IPS-18c (cell line): Measurements from ENCODE around the gene RAB14.

Source experiments
- H3K4me3 ChIP-seq: 2 replicates; pipeline ENCODE4 v1.7.0; 2013; ENCODE audit warnings: low read depth, mild to moderate bottlenecking, low read length, moderate library complexity; ENCODE audit not compliant: insufficient read depth
- H3K9me3 ChIP-seq: one replicate; pipeline ENCODE4 v1.6.1; 2013; ENCODE audit warnings: mild to moderate bottlenecking, low read length, moderate library complexity; ENCODE audit not compliant: control insufficient read depth, insufficient read depth

The RAB14 gene

DNA sequence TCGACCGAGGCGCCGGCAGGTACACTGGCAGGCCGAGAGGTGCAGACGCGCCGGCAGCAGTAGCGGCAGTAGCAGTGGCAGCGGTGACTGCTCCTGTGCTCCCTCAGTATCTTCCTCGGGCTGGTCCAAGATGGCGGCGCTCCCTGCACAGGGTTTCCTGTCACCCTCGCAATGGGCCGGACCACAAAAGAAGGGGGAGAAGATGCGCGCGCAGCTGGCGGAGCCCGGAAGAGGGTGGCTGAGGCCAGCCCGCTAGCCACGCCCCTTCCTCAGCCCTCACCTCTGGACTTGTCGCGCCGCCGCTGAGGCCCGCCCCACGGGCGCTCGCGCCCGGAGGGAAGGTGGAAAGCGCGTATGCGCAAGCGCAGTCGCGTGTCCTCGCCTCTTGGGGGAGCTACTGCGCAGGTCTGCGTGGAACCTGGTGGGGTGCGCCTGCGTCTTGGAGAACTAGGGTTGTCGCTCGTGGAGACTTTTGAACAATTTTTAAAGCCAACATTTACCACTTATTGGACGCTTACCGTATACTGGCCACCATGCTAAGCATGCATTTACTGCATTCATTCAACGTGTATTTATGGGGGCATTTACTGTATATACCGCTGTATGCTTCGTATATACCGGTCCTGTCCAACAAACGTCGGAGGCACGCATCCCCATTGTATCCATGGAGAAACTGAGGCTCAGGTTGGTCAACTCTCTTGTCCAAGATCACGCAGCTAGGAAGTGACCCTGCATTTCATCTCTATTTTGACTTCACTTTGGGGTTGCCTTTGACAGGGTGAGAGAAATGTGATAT is at the start of gene RAB14:
Gene RAB14 (minus strand): TSS at position 132 of the 796 bp plus-strand sequence. CDS start 8,457 bp downstream, outside the sequence.
- peaks cover 2% of the 10 kb centered on the region for H3K9me3 ChIP-seq
- peak within 1 kb of the TSS; percentile 86 for H3K4me3 ChIP-seq

DNA sequence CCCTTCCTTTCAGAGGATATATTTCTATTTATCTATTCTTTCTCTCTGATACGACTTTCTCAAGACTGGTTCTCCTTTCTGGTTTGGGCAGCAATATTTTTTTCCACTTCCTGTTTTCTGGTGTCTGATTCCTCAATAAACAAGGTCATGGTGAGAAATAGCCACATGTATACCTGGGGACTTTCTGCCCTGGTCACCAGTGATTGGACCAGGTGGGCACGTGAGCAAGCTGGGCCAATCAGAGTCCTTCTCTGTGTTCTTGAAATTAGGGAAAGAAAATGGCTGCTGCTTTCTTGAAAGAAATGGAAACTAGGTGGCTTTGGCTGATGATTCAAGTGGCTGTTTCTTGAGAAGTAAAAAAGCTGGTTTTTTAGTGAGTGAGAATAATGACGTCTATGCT is 47.9 kb upstream of the RAB14 start:
- Histone ChIP-seq H3K4me3 (no peak overlapping the region), H3K9me3 (peaks cover 6% of the 10 kb centered on the region)

DNA sequence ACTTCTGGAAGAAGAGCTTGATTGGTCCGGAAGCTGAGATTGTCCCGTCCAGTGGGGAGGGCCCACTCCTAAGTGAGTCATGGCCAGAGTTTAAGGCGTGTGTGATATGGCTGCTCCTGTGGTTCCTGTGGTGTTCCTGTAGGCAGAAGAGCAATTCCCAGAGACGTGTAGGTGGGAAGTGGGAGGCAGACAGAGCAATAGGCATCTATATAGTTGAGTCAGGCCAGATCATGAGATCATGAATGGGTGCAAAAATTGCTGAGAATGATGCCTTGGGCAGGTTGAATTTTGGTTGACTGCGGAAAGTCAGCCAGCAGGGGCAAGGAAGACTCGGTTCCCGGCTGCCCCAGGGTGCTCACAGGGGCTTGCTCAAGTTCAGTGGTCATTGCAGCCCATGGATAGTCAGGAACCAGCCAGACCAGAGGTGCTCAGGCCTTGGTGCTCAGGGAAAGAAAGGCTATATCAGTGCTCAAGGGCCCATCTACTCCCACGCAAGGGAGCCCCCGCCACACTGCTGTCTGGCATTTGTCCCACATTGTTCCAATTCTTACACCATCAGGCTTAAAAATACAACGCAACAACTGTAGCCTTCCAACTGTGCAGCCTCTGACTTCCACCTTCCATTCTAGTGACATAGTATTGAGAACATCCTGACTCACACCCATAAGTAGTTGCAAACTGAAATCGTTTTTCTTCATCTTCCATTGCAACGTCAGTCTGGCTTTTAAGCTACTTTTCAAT is 45.3 kb upstream of the RAB14 start:
- Histone ChIP-seq H3K4me3 (no peak overlapping the region), H3K9me3 (peaks cover 4% of the 10 kb centered on the region)

DNA sequence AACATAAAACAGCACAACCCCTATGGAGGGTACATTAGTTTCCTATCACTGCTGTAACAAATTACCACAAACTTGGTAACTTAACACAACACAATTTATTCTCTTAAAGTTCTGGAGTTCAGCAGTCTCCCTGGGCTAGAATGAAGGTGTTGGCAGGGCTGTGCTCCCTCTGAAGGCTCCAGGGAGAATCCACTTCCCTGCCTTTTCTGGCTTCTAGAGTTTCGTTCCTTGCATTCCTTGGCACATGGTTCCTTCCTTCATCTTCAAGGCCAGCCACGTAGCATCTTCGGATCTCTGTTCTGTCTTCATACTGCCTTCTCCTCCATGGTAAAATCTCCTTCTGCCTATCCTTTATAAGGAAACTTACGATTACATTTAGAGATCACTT is 41.3 kb upstream of the RAB14 start:
- Histone ChIP-seq H3K4me3 (no peak overlapping the region), H3K9me3 (peaks cover 4% of the 10 kb centered on the region)

GRCh38 chr9:121242219-121242958 is 40.7 kb upstream of the RAB14 start:
- Histone ChIP-seq H3K9me3 (peaks cover 4% of the 10 kb centered on the region), H3K4me3 (no peak overlapping the region)

DNA sequence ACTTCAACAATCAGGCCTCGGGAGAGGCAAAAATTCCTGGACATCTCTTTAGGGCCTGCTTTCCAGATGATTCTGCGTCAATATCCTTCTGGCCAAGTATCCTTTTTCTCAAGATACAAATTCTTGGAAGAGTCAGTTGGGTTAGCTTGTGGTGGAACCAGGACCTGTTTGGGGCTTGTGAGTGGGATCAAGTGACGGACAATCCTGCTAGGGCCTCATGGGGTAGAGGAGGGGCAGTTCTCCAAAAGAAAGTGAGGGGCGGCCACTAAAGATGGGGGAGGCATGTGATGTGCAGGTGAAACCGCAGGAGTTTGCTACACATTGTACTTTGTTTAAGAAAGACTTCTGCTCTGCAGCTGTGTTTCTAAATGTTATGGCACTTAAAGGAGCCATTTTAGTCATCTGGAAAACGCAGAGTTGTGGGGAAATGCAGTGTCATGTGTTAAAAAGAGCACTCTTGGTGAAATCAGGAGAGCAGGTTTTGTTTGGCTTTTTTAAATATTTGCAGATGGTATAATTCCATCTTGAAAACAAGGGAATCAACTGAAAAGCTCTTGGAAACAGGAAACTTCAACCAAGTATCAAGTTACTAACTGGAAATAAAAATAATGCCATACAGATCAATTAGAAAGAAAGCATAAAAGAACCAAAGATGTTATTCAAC is 38.9 kb upstream of the RAB14 start:
- H3K9me3 ChIP-seq, result no peaks in the 10 kb centered on the region
- H3K4me3 ChIP-seq, result no peak overlapping the region

DNA sequence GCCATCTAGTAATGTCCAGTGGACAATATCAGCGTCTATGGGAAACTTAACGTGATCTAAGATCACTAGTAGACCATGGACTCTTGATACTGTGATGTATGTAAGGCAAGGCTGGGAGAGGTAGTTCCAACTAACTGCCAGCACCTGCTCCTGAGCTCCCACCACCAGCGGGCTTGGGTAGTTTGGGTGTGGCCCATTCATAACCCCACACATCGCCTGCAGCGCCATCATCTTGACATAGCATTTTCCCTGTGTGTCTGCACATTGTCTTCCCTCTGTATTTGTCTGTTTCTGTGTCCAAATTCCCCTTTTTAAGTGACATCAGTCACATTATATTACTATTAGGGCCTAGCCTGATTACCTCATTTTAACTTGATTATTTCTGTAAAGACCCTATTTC is 38.2 kb upstream of the RAB14 start:
- H3K4me3 ChIP-seq, result no peak overlapping the region
- no peaks in the 10 kb centered on the region for H3K9me3 ChIP-seq

DNA sequence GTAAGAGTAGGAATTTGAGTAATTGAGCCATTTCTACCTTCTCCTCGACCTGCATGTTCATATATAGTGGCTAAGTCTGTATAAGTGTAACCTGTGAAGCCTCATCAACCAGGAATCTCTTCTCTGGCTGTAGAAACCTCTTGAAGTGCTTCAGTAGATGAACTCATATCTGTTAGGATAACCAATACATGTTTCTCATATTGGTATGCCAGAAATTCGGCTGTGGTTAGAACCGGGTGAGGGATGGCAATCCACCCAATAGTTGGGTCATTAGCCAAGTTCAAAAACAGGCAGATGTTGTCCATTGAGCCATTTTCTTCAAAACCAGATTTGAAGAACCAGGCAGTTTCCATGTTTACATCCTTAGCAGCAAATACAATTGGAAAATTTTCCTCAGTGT is 37.4 kb upstream of the RAB14 start:
- Histone ChIP-seq H3K9me3 (no peaks in the 10 kb centered on the region), H3K4me3 (no peak overlapping the region)

DNA sequence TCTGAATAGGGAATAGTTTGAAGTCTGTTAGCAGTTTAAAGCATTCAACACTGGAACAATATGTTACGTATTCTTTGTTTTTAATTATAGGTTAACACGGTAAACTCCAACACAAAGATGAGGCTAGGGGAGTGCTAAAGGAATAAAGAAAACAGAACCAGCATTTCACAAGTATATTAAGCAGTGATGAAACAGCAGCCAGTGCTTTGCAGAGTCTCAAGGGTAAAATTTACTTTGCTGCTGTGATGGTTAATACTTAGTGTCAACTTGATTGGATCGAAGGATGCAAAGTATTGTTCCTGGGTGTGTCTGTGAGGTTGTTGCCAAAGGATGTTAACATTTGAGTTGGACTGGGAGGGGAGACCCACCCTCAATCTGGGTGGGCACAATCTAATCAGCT is 36.2 kb upstream of the RAB14 start:
- no peak overlapping the region for H3K4me3 ChIP-seq
- no peaks in the 10 kb centered on the region for H3K9me3 ChIP-seq

- Histone ChIP-seq H3K9me3 (no peaks in the 10 kb centered on the region), H3K4me3 (no peak overlapping the region)
Observed at GRCh38 chr9:121235512-121235911, 33.8 kb upstream of the RAB14 start.

- no peaks in the 10 kb centered on the region for H3K9me3 ChIP-seq
- no peak overlapping the region for H3K4me3 ChIP-seq
Observed at GRCh38 chr9:121234832-121235161, 33.1 kb upstream of the RAB14 start.

GRCh38 chr9:121233906-121234831 is 32.5 kb upstream of the RAB14 start:
- no peaks in the 10 kb centered on the region for H3K9me3 ChIP-seq
- no peak overlapping the region for H3K4me3 ChIP-seq

DNA sequence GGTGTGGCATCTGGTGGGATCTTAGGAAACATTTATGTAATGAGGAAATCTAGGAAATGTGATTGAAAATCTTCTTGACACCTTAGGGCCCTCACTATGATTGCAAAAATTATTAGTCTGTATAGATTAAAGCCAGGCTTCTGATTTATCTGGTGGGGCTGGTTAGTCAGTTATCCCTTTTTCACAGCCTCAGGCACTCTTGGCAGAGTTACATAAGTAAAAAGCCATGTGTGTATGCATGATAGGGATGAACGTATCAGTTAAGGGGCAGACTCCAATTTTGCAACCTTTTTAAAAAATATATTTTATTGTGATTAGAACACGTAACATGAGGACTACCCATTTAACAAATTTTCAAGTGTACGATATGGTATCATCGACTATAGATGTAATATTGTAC is 30.6 kb upstream of the RAB14 start:
- H3K9me3 ChIP-seq, result no peaks in the 10 kb centered on the region
- H3K4me3 ChIP-seq, result no peak overlapping the region

- no peaks in the 10 kb centered on the region for H3K9me3 ChIP-seq
- no peak overlapping the region for H3K4me3 ChIP-seq
Observed at GRCh38 chr9:121230256-121230655, 28.6 kb upstream of the RAB14 start.

GRCh38 chr9:121227862-121228261 is 26.2 kb upstream of the RAB14 start:
- no peak overlapping the region; the same call in 1 of the 2 replicates for H3K4me3 ChIP-seq
- H3K9me3 ChIP-seq, result no peaks in the 10 kb centered on the region

- H3K4me3 ChIP-seq, result no peak overlapping the region
- H3K9me3 ChIP-seq, result no peaks in the 10 kb centered on the region
Observed at GRCh38 chr9:121226175-121226574, 24.5 kb upstream of the RAB14 start.

GRCh38 chr9:121225240-121225639 is 23.6 kb upstream of the RAB14 start:
- no peak overlapping the region for H3K4me3 ChIP-seq
- no peaks in the 10 kb centered on the region for H3K9me3 ChIP-seq
